Measurements from ENCODE around the gene CD22.

DNA sequence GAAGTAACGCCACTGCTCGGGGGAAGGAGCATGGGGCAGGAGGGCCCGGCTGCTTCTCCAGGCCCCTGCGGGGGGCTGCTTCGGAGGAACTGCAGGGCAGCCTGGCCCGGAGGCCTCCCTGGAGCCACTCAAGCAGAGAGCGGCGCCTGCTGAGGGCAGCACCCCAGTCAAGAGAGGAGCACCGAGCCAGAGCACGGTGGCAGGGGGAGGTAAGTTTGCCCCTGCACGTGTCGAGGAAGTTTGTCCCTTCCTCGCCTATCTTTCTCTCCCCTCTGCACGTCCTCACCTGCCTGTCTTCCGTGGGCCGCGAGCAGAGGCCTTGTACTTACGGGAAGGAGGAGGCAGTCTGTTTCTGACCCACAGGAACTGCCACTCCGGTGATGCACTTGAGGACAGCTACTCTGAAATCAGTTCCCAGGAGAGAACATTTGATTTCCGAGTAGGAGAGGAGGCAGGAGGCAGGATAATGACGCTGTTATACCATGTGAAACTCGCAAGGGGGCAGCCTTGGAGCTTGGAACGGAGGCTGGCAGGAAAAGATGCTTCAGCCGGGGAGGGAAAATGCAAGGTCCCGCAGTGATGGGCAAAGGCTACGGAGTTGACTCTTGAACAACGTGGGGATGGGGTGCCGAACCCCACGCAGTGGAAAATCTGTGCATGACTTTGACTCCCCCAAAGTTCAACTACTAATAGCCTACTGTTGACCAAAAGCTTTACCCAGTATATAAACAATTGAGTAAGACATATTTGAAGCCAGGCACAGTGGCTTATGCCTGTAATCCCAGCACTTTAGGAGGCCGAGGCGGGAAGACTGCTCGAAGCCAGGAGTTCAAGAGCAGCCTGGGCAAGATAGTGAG, 23.7 kb downstream of the CD22 start:
- TF ChIP-seq, protein P1, sequence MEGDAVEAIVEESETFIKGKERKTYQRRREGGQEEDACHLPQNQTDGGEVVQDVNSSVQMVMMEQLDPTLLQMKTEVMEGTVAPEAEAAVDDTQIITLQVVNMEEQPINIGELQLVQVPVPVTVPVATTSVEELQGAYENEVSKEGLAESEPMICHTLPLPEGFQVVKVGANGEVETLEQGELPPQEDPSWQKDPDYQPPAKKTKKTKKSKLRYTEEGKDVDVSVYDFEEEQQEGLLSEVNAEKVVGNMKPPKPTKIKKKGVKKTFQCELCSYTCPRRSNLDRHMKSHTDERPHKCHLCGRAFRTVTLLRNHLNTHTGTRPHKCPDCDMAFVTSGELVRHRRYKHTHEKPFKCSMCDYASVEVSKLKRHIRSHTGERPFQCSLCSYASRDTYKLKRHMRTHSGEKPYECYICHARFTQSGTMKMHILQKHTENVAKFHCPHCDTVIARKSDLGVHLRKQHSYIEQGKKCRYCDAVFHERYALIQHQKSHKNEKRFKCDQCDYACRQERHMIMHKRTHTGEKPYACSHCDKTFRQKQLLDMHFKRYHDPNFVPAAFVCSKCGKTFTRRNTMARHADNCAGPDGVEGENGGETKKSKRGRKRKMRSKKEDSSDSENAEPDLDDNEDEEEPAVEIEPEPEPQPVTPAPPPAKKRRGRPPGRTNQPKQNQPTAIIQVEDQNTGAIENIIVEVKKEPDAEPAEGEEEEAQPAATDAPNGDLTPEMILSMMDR (IDR thresholded peaks at IDR 0.05; ENCODE audit: extremely low read depth in 1 of 2, insufficient read depth in 1 of 2, low read depth in 1 of 2, low read length in 2 of 2): peak; percentile 70 to 76
- no peak for TF ChIP-seq POLR2A (IDR thresholded peaks at IDR 0.05; ENCODE audit: low read depth, low read length)
- TF ChIP-seq EZH2 (IDR thresholded peaks at IDR 0.05; ENCODE audit: borderline replicate concordance, low read depth, low read length, severe bottlenecking): no peak
- TF ChIP-seq MYC (IDR thresholded peaks at IDR 0.05; ENCODE audit: low read depth, low read length): no peak
- TF ChIP-seq, protein P2, sequence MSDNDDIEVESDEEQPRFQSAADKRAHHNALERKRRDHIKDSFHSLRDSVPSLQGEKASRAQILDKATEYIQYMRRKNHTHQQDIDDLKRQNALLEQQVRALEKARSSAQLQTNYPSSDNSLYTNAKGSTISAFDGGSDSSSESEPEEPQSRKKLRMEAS (IDR thresholded peaks at IDR 0.05; ENCODE audit: insufficient read depth, insufficient read length): no peak
- TF ChIP-seq FOS (IDR thresholded peaks at IDR 0.05; ENCODE audit: borderline replicate concordance, insufficient read depth, low read length): no peak
- no peak for TF ChIP-seq JUN (IDR thresholded peaks at IDR 0.05; ENCODE audit: borderline replicate concordance, insufficient read depth, insufficient read length, low read depth)
- no peak for TF ChIP-seq POLR2AphosphoS5 (IDR thresholded peaks at IDR 0.05; ENCODE audit: insufficient read depth, low read depth, low read length)
- TF ChIP-seq GATA2 (IDR thresholded peaks at IDR 0.05; ENCODE audit: insufficient read depth, insufficient read length, low read depth, low read length): no peak
